Epidermal melanocyte (primary cell): ENCODE data around the gene GPR85.
"Not testable (repeated sequence)": the region's sequence is repeated elsewhere in the genome, so short reads cannot be mapped to it uniquely, and the experiment has no call there.

Experiments used
- DNase-seq: peaks from one replicate; pipeline ENCODE4 v3.0.0; 2011; ENCODE audit warnings: low spot score; ENCODE audit not compliant: insufficient read length

Gene GPR85

DNA sequence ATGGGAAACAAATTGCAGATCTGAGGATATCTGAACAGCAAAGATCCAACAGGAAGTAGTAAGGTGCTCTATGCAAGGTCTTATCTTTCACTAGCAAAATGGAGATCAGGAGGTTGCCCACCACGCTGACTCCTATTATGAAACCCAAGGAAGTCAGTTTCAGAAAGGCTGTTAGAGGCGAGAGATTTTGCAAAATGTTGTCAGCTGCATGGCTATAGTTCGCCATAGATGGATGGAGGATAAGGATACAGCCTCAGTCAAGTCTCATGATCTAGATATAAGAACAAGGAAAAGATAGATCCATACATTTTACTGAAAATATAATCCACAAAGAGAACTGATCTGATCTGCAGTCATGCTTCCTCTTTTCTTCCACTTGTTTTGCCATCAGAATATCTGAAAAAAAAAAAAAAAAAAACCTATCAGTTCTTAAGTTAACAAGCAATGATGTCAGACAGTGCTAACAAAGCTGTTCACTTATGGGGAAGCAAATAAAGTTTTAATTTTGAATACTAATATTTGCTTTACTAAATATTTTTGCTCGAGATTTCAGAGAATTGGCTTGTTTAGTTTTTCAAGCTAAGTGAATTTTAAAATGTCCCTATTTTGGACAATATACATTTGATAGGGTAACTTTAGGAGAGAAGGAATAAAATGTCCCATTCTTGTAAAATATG lies 2.0 kb downstream of the GPR85 start:
- DNase-seq = no peak

DNA sequence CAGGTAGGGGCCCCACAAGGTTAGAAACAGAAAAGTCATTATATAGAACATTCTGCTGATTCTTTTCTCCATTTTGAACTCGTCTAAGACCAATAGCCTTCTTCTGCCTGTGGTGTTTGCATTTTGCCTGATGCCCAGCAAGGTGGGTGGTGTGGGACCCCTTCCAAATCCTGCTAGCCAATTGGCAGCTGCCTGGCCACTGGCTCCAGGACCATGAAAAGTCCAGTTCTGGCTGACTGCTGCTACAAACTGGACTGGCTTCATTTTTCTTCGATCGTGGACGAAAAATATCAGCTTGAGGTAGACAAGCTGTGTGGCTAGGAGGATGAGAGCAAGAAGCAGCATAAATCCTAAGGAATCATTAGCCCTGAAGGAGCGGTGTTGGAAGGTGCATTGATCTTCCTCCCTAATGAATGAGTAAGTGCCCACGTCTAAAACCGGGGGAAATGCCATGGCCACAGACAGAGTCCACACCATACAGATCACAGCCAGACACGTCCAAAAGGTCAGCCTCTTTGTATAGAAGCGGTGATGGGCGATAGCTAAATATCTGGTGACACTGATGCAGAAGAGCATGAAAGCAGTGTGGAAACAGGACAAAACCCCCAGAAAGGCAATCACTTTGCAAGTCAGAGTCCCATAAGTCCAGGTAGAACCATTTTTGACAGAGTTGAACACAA lies 2.7 kb downstream of the GPR85 start:
- no peak for DNase-seq

DNA sequence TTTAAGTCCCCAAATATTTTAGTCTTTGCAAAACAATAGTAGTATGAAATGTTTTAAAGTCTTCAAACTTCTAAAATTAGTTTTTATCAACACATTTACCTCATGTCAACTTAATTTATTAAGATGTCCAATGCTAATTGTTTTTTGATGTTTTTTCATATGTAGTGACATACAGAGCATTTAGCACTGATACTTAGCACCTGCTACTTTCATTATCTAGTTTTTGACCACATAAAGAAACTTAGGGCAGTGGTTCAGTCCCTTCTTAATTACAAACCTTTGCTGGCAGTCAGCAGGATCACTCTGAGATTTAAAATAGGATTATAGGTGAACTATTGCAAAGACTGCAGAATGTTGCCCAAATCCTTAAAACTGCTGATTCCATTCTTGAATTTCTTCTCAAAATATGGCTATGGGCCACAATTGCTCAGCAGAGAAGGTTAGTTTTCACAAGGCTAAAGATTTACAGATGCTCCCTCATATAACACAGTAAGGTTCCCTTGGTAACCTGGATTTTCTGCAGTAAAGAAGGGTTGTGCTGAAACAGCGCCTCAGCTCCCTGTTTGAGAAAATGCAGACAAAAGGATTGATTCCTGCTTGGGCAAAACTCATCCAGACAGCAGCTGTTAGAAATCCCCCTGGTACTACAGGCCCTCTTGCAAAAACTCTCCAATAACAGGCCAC lies 3.4 kb downstream of the GPR85 start:
- no peak for DNase-seq

DNA sequence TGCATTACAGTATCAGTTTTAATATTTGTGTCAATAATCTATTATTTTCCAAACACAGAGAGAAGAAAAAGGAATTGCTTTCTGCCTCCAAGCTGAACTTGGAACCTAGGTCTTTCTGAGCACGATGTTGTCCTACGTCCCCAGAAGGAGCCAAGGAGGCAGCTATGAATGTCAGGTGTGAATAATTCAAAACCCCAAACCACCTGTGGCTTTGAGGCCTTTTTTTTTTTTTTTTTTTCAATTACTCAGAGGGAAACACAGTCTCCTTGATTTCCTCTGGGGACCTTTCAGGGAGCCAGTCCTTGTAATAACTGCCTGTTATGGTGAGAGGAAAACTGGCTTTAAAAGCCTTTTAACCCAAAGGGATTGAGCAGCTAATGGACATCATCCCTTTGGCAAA lies 8.3 kb downstream of the GPR85 start:
- no peak for DNase-seq

DNA sequence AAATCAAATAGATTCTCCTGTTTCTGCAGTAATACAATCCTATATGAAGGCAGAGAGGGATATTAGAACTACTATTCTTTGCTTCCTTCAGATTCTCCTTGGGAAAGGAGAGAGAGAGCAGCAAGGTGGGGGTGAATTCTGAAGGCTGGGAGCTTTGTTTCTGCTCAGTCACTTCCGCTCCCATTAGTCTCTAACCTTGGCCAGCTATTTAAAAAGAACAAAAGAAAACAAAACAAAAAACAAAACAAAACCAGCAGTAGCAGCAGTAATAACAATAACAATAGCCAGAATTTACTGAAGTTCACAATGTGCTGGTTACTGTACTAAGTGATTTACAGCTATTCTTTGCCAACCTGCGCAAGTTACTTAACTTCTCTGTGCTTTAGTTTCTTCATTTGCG lies 9.9 kb downstream of the GPR85 start:
- DNase-seq = no peak

DNA sequence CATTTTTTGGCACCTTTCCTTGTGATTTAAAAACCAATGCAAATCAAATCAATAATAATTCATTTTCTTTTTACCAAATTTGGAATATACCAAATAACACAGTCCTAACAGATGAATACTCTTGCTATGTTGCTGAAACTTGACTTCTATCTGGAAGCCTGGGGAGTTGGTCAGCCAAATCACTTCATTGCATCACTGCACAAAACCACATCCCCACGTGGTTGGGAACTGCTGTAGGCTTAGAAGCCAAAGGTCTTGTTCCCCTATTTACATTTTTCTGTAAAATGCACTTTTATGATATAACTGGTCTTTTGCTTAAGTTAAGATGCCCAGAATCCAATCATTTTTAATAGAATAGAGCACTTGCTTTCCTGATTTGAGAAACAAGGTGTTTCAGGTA lies 15.2 kb downstream of the GPR85 start:
- DNase-seq = no peak

DNA sequence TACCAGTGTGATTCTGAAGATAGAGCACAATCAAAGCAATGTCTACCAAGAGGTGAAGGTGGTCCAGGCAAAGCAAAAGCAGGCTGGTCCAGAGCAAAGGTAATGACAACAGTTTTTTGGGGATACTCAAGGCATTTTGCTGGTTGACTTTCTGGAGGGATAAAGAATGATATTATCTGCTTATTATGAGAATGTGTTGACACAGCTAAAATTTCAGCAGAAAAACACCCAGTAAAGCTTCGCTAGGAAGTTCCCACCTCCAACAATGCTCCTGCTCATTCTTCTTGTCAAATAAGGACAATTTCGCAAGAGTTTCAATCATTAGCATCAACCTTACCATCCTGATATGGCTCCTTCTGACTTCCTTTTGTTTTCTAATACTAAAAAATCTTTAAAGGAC lies 24.1 kb downstream of the GPR85 start:
- no peak for DNase-seq

DNA sequence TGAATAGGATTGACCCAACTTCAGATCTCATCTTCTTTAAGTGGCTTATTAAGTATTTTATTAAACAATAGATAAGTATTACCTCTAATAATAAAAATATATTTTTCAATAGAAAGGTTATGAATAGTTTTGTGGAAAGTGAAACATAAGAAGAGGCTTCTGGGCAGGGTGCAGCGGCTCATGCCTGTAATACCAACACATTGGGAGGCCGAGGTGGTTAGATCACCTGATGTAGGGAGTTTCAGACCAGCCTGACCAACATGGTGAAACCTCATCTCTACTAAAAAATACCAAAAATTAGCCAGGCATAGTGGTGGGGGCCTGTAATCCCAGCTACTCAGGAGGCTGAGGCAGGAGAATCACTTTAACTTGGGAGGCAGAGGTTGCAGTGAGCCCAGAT lies 26.5 kb downstream of the GPR85 start:
- DNase-seq = no peak

DNA sequence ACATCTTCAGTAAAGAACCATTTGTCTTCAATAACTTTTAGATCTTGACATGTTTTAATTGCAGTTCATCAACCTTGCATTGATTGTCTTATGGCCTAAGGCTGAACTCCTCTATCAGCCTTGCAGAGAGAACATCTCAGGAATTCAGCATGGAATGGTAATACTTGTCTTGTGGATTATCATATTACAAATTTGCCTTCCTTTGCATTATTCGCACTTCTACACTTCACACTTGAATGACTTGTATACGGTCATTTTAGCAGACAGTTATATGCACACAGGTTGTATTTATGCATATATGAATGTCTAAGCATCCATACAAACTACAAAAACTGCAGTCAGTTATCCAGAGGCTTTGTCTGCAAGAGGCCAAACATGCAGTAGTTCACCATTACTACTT lies 31.7 kb downstream of the GPR85 start:
- no peak for DNase-seq

DNA sequence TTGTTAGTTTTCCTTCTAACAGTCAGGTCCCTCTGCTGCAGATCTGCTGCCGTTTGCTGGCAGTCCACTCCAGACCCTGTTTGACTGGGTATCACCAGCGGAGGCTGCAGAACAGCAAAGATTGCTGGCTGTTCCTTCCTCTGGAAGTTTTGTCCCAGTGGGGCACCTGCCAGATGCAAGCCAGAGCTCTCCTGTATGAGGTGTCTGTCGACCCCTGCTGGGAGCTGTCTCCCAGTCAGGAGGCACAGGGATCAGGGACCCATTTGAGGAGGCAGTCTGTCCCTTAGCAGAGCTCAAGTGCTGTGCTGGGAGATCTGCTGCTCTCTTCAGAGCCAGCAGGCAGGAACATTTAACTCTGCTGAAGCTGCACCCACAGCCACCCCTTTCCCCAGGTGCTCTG lies 32.4 kb downstream of the GPR85 start:
- DNase-seq = not testable (repeated sequence)

DNA sequence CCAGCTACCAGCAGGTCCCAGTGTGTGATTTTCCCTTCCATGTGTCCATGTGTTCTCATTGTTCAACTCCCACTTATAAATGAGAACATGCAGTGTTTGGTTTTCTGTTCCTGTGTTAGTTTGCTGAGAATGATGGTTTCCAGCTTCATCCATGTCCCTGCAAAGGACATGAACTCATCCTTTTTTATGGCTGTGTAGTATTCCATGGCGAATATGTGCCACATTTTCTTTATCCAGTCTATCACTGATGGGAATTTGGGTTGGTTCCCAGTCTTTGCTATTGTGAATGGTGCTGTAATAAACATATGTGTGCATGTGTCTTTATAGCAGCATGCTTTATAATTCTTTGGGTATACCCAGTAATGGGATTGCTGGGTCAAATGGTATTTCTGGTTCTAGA lies 37.4 kb downstream of the GPR85 start:
- DNase-seq = not testable (repeated sequence)

DNA sequence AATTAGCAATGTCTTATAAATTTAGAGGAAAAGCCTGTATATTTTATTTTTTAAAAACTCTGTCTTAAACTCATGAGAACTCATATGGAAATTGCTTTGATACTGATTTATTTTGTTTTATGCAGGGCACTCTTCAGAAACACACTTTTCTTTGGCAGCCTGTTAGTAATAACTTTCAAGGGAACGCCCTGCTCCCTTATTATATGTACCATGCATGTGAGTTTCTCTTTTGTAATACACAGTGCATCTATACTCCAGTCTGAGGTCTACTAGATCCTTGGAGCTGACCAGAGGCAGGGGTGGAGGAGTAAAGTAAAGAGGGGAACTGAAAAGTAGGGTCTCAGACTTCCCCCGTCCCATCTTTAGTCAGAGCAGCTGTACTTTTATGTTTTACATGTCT lies 40.2 kb downstream of the GPR85 start:
- no peak for DNase-seq

DNA sequence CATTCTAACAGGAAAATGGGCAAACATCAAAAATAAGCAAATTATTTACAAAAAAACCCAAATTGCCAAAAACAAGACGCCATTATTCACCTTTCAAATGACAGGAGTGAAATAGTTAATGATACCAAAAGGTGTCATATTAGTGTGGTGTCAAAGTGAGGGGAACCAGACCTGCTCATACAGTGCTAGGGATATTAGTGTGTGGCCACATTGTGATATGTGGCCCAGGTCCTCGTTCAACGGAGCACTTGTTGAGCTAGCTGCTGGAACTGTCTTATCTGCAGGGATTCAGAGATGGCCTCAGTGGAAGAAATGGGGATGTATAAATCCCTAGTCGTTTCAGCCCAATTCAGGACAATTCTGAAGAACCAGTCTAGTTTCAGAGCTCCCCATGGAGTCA lies 41.2 kb downstream of the GPR85 start:
- no peak for DNase-seq

DNA sequence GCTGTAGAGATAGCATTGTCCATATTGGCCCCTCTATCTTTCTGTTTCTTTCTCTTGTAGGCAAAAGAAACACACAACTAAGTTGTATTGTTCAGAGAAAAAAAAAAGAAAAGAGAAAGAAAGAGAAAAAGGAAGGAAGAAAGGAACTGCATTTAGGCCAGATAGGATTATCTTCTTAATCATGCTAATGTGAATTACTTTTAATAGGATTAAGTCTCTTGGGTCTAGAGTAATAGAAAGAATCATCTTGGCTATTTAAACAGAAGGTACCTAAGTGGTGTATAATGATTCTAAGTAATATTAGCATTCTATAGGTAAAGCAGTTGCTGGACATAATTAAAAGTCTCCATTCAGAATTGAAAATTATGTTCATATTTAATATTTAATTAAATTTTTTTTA lies 42.2 kb downstream of the GPR85 start:
- no peak for DNase-seq

DNA sequence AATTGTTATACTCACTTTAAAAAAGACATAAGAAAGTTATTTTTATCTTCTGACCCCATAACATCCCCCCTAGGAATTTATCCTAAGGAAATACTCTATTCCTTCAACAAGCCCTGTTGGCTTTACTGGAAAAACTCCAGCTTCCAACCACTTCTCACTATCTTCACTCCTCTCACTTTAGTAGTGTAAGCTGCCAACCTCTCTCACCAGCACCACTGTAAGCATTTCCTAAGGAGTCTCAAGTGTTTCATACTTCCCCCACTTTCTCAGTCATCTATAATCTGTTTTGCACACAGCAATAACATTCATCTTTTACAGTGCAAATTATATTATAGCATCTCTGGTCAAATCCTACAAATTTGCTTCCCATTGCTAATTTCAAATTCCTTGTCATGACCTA lies 45.8 kb downstream of the GPR85 start:
- no peak for DNase-seq

DNA sequence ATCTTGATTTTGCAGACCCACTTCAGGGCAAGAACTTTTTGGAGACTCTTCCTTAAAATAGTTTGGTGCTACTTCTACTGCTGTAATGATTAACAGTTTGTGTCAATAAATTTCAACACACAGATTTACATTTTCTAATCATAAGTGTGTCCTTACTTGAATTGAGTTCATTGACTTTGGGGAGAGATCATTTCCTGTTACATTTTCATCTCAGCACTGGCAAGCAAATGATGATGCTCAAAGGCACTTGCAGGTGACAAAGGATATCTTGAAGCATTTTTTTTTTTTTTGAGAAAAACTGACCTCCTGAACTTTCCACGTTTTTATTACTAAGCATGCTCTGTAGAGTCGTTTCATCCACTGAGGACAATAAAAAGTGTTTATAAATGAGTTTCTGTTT lies 52.7 kb downstream of the GPR85 start:
- DNase-seq = no peak
